Activated CD4-positive, alpha-beta T cell treated with anti-CD3 and anti-CD28 coated beads, Interleukin-10, Interleukin-2, amounts not matched to agents 100 ng/mL and 50 ng/mL, durations not matched to agents 16 hours and 8 hours (primary cell): ENCODE results near the gene SPDYE5.
A peak's percentile ranks its signal among the peaks of the same experiment; 100 is the strongest.
"Not testable (repeated sequence)": the region's sequence is repeated elsewhere in the genome, so short reads cannot be mapped to it uniquely, and the experiment has no call there.

Experiments used
- DNase-seq: peaks from one replicate; pipeline ENCODE4 v3.0.0-alpha.2; 2020

Gene SPDYE5

GRCh38 chr7:75492020-75492419 lies at the start of gene SPDYE5:
Gene SPDYE5, plus strand, starts transcription at chr7:75492320. Its CDS starts 1,728 bp downstream, at chr7:75494048.
- not testable (repeated sequence) for DNase-seq

GRCh38 chr7:75442465-75443111 lies 49.5 kb upstream of the SPDYE5 start:
- DNase-seq, result peak; percentile 32

GRCh38 chr7:75449946-75450345 lies 42.2 kb upstream of the SPDYE5 start:
- DNase-seq, result not testable (repeated sequence)

- not testable (repeated sequence) for DNase-seq
Measured at GRCh38 chr7:75452494-75452955, 39.6 kb upstream of the SPDYE5 start.

- not testable (repeated sequence) for DNase-seq
Measured at GRCh38 chr7:75456403-75456802, 35.7 kb upstream of the SPDYE5 start.

GRCh38 chr7:75458034-75458433 lies 34.1 kb upstream of the SPDYE5 start:
- DNase-seq, result not testable (repeated sequence)

- DNase-seq, result not testable (repeated sequence)
Measured at GRCh38 chr7:75460541-75460940, 31.6 kb upstream of the SPDYE5 start.

GRCh38 chr7:75470166-75470565 lies 22.0 kb upstream of the SPDYE5 start:
- not testable (repeated sequence) for DNase-seq

GRCh38 chr7:75477457-75477856 lies 14.7 kb upstream of the SPDYE5 start:
- DNase-seq, result not testable (repeated sequence)

- not testable (repeated sequence) for DNase-seq
Measured at GRCh38 chr7:75480313-75480712, 11.8 kb upstream of the SPDYE5 start.

- peak; percentile 27 for DNase-seq
Measured at GRCh38 chr7:75485355-75485978, 6.7 kb upstream of the SPDYE5 start.

- DNase-seq, result peak; percentile 94
Measured at GRCh38 chr7:75485979-75486643, 6.0 kb upstream of the SPDYE5 start, which contains the start of gene POM121C. Gene POM121C, minus strand, starts transcription at chr7:75486299. Its CDS starts 44,803 bp downstream, at chr7:75441496.

GRCh38 chr7:75509033-75509432 lies 16.9 kb downstream of the SPDYE5 start:
- not testable (repeated sequence) for DNase-seq

- DNase-seq, result not testable (repeated sequence)
Measured at GRCh38 chr7:75518842-75519241, 26.7 kb downstream of the SPDYE5 start.

GRCh38 chr7:75521727-75522126 lies 29.6 kb downstream of the SPDYE5 start:
- DNase-seq, result not testable (repeated sequence)

- peak; percentile 24 for DNase-seq
Measured at GRCh38 chr7:75527224-75527722, 35.2 kb downstream of the SPDYE5 start.

GRCh38 chr7:75531359-75531821 lies 39.3 kb downstream of the SPDYE5 start:
- no peak for DNase-seq

GRCh38 chr7:75532639-75533038 lies 40.5 kb downstream of the SPDYE5 start:
- no peak for DNase-seq

- DNase-seq, result no peak
Measured at GRCh38 chr7:75533926-75534325, 41.8 kb downstream of the SPDYE5 start.

GRCh38 chr7:75534727-75535307 lies 42.7 kb downstream of the SPDYE5 start:
- peak; percentile 62 for DNase-seq

GRCh38 chr7:75536491-75536890 lies 44.4 kb downstream of the SPDYE5 start:
- DNase-seq, result no peak

- DNase-seq, result no peak
Measured at GRCh38 chr7:75536940-75537538, 44.9 kb downstream of the SPDYE5 start.
